KBM-7 (cell line): ENCODE measurements around the gene ACAD10.
"Not testable (repeated sequence)": the region's sequence is repeated elsewhere in the genome, so short reads cannot be mapped to it uniquely, and the experiment has no call there.

Experiments
- DNase-seq: peaks from one replicate; pipeline ENCODE4 v3.0.0-alpha.2; 2015
- in situ Hi-C: fragments of 300-500 bp; cut with MboI; formaldehyde crosslinking; loops from 2 replicates; pipeline ENCODE4 v1.14.3; 2020; ENCODE audit warnings: low sequenced_read_pairs, low pct_unique_long_range_greater_than_20kb, mixed read lengths

The ACAD10 gene

GRCh38 chr12:111685811-111686573 is at the start of gene ACAD10, which contains the start of gene BRAP:
ACAD10 (plus strand) TSS chr12:111686053; CDS start chr12:111692710, 6,657 bp downstream.
BRAP (minus strand) TSS chr12:111685956; CDS start chr12:111685792, 164 bp downstream.
- in situ Hi-C loops: no loop called here
- peak; percentile 97 for DNase-seq

GRCh38 chr12:111636209-111636945 is 49.5 kb upstream of the ACAD10 start:
- no peak for DNase-seq
- in situ Hi-C loops: no loop called here

GRCh38 chr12:111638556-111638955 is 47.3 kb upstream of the ACAD10 start:
- no peak for DNase-seq
- in situ Hi-C loops: no loop called here

- no peak for DNase-seq
- in situ Hi-C loops: no loop called here
Measured at GRCh38 chr12:111640506-111640905, 45.3 kb upstream of the ACAD10 start.

- in situ Hi-C loops: no loop called here
- no peak for DNase-seq
Measured at GRCh38 chr12:111642681-111643426, 43.0 kb upstream of the ACAD10 start.

- in situ Hi-C loops: no loop called here
Measured at GRCh38 chr12:111643427-111643826, 42.4 kb upstream of the ACAD10 start.

GRCh38 chr12:111645433-111645832 is 40.4 kb upstream of the ACAD10 start:
- in situ Hi-C loops: no loop called here
- DNase-seq: no peak

More at GRCh38 chr12:111643427-111643826, 42.4 kb upstream of the ACAD10 start:
- DNase-seq: no peak

GRCh38 chr12:111650912-111651311 is 34.9 kb upstream of the ACAD10 start:
- in situ Hi-C loops: no loop called here
- no peak for DNase-seq

GRCh38 chr12:111652530-111652929 is 33.3 kb upstream of the ACAD10 start:
- in situ Hi-C loops, DNase-seq: not testable (repeated sequence)

- no peak for DNase-seq
- in situ Hi-C loops: no loop called here
Measured at GRCh38 chr12:111653596-111653995, 32.3 kb upstream of the ACAD10 start.

- no peak for DNase-seq
- in situ Hi-C loops: no loop called here
Measured at GRCh38 chr12:111655356-111655755, 30.5 kb upstream of the ACAD10 start.

GRCh38 chr12:111656016-111656415 is 29.8 kb upstream of the ACAD10 start:
- in situ Hi-C loops: no loop called here
- DNase-seq: no peak

GRCh38 chr12:111664499-111664898 is 21.4 kb upstream of the ACAD10 start:
- in situ Hi-C loops: no loop called here

GRCh38 chr12:111664961-111665865 is 20.6 kb upstream of the ACAD10 start:
- no peak for DNase-seq
- in situ Hi-C loops: no loop called here

More at GRCh38 chr12:111664499-111664898, 21.4 kb upstream of the ACAD10 start:
- DNase-seq: no peak

GRCh38 chr12:111672822-111673381 is 13.0 kb upstream of the ACAD10 start:
- DNase-seq: no peak
- in situ Hi-C loops: no loop called here

- in situ Hi-C loops: no loop called here
Measured at GRCh38 chr12:111673503-111673902, 12.3 kb upstream of the ACAD10 start.

GRCh38 chr12:111677186-111677585 is 8.7 kb upstream of the ACAD10 start:
- in situ Hi-C loops: no loop called here
- DNase-seq: no peak

More at GRCh38 chr12:111673503-111673902, 12.3 kb upstream of the ACAD10 start:
- peak; percentile 3 for DNase-seq

- DNase-seq, in situ Hi-C loops: not testable (repeated sequence)
Measured at GRCh38 chr12:111684485-111685198, 1.2 kb upstream of the ACAD10 start.
